NCI-H460 (cell line): Measurements from ENCODE around the gene RRAGB. TPM values are rescaled to one million over a fixed set of nuclear protein-coding genes. Genes with fewer than 3 reads are reported as not detected.
"Not testable (repeated sequence)": the region's sequence is repeated elsewhere in the genome, so short reads cannot be mapped to it uniquely, and the experiment has no call there.

ENCODE experiments used
- DNase-seq: peaks from one replicate; pipeline ENCODE4 v3.0.0-alpha.2; 2016; ENCODE audit warnings: low read depth; ENCODE audit errors: extremely low read depth
- total RNA-seq: library from RNA; depleted of rRNA; stranded (reverse); fragments of >200 nt; shearing (Covaris generic); gene quantifications from 2 replicates; pipeline ENCODE4 v1.2.3, GENCODE V29; 2014; rRNA removed

RRAGB gene
- total RNA-seq, 1 experiment from 2014 or later: 8.9 TPM

- DNase-seq: no peak
These were observed 41.9 kb downstream of the RRAGB start for GRCh38 chrX:55759478-55759877.

- no peak for DNase-seq
These were observed 49.6 kb downstream of the RRAGB start for GRCh38 chrX:55767100-55767499.

GRCh38 chrX:55774419-55774818 lies 56.9 kb downstream of the RRAGB start:
- not testable (repeated sequence) for DNase-seq

- no peak for DNase-seq
These were observed 60.0 kb downstream of the RRAGB start for GRCh38 chrX:55777596-55777995.

GRCh38 chrX:55778322-55778721 lies 60.8 kb downstream of the RRAGB start:
- no peak for DNase-seq

- no peak for DNase-seq
These were observed 66.2 kb downstream of the RRAGB start for GRCh38 chrX:55783723-55784122.

- no peak for DNase-seq
These were observed 69.5 kb downstream of the RRAGB start for GRCh38 chrX:55787063-55787462.

- DNase-seq: no peak
These were observed 70.2 kb downstream of the RRAGB start for GRCh38 chrX:55787727-55788126.

GRCh38 chrX:55794405-55794804 lies 76.9 kb downstream of the RRAGB start:
- DNase-seq: no peak

GRCh38 chrX:55796496-55796895 lies 78.9 kb downstream of the RRAGB start:
- DNase-seq: no peak

GRCh38 chrX:55801811-55802210 lies 84.3 kb downstream of the RRAGB start:
- DNase-seq: no peak

Other genes with a start within 250 kb of the RRAGB start
- gene USP51, start 227.9 kb upstream of the RRAGB start, total RNA-seq: 0.49 and 0.67 TPM in 2 replicates
- gene FOXR2, start 94.3 kb upstream of the RRAGB start, total RNA-seq: not detected in 2 replicates